HG02588 (cell line): ENCODE results near the gene SEC14L1.
"Not testable (repeated sequence)": the region's sequence is repeated elsewhere in the genome, so short reads cannot be mapped to it uniquely, and the experiment has no call there.

Experiments used
- ATAC-seq: cut with Tn5 transposase; IDR thresholded peaks from one replicate; pipeline ENCODE4 v1.9.1; 2021; ENCODE audit warnings: mild to moderate bottlenecking, moderate library complexity; ENCODE audit not compliant: unreplicated experiment

Gene SEC14L1

GRCh38 chr17:77140878-77141767, at the start of gene SEC14L1:
TSS of gene SEC14L1 (plus strand) at chr17:77140969. CDS start at chr17:77143597, 2,628 bp downstream.
- peak; percentile 0 for ATAC-seq

DNA sequence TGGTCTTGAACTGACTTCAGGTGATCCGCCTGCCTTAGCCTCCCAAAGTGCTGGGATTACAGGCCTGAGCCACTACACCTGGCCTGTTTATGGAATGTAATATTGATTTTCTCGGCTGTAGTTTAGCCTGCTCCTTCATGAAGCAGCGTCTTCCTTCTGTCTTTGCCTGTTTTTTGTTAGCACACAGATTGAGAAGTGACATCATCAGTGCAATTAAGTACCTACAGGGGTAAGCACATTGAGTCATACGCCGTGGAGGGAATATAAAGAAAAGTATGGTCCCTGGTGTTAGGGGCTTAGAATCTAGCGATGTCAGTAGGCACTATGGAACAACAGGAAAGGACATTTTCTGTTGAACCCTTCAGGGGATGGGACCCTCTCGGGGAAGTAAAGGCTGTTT, 48.7 kb upstream of the SEC14L1 start:
- no peak for ATAC-seq

GRCh38 chr17:77095461-77095860, 45.3 kb upstream of the SEC14L1 start:
- no peak for ATAC-seq

- ATAC-seq = no peak
Observed at GRCh38 chr17:77096570-77097214, 44.1 kb upstream of the SEC14L1 start.

DNA sequence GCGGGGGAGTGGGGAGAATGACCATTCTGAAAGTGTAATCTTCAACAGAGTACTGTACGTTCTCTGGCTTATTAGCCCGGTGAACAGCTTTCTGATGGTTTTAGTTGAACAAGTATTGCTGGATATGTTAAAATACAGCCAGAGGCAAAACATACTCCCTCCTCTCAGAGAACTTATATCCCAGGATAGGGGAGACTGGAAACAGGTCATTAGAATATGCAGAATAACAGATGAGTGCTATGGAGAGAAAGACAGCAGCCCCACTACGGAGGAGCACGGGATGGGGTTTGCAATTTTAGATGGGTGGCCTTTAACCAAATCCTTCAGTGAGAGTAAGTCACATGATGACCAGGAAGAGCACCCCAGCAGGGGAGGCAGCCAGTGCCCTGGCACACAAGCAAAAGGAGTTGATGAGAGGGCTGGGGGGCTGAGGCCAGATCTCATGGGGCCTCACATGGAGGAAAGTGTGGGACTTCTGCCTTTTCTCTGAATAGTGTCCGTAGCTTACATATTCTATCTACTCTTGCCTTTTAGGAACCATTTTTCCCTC, 43.1 kb upstream of the SEC14L1 start:
- no peak for ATAC-seq

DNA sequence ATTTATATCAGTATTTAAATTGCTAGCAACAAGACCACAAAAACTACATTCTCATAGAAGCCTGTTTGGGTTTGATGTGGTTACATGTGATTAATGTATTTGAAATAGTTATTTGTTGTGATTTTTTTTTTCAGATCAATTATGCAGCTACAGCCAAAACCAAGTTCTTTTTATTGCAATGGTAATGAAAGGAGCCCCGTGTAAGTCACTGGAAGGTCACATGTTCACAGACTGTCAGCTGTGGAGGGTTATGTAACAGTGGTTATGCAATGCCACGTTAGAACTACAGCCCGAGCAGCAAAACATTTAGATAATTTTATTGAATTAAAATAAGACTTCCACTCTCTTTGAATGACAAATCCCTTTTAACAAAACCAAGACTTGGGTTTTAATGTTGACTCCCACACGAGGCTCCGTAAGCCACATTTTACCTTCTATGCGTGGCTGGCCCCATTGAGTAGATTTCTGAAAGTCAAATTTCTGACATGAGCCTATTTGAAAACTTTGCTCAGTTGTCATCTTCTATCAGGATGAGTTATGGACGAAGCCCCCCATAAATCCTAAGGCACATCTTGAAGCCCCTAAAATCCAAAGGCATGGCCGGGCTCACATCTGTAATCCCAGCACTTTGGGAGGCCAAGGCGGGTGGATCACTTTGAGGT, 41.8 kb upstream of the SEC14L1 start:
- ATAC-seq = no peak

- ATAC-seq = no peak
Observed at GRCh38 chr17:77099997-77100396, 40.8 kb upstream of the SEC14L1 start.

DNA sequence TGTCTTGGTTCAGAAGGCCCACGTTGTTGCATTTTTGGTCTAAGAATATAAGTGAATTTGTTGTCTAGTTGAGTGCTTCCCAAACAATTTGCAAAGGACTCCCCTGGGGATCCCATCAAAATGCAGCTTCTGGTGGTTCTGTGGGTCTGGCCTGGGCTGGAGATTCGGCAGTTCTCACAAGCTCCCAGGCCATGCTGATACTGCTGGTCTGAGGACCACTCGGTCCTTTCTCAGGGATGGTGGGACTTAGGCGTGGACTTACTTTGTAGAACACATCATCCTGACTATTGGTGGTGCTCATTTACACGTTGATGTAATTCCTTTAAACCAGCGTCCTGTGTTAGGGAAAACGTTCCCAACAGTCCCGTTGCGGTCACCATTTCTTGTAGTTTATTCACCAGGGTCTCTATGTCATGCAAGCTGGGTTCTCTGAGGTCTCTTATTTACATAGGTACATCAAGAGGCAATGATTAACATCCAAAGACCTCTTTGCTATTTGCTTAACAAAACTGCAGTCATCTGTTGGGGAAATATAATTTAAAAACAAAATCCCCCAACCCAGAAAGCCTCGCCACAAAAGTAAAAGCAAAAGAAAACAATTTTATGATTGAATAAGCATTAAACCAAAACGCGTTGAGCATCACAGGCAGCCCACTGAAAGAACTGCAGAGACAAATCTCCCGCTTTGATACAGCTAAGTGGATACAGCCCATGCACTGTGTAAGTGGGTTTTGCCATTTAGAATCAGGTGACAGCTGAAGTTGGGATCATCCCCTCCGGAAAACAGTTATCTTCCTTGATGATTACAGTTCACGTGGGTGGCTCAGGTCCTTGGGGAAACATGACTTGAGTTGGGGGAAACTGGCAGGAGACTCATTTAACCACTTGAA, 39.0 kb upstream of the SEC14L1 start:
- ATAC-seq = no peak

- not testable (repeated sequence) for ATAC-seq
Observed at GRCh38 chr17:77102411-77103134, 38.2 kb upstream of the SEC14L1 start.

GRCh38 chr17:77105706-77106105, 35.1 kb upstream of the SEC14L1 start:
- no peak for ATAC-seq

DNA sequence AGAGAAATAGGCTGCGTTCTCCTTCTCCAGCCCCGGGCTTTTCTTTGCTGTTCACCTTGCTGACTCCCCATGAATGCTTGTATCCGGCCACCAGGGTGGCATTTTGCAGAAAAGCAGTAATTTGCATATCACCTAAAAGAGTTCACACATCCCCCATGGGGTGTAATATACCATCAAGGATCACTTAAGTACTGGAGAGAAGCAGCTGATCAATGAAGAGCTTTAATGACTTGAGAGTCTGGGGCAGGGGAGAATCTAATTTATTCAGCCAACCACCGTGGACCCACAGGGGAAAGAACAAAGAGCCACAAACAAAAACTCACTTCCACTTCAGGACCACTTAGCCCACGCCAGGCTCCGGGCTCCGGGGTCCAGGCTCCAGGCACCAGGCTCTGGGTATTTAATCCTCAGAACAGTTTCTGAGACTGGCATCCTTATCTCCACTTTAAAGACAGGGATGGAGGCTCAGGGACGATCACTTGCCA, 33.9 kb upstream of the SEC14L1 start:
- ATAC-seq = peak; percentile 26

GRCh38 chr17:77107506-77108433, 33.0 kb upstream of the SEC14L1 start:
- peak; percentile 62 for ATAC-seq

- no peak for ATAC-seq
Observed at GRCh38 chr17:77109159-77109759, 31.5 kb upstream of the SEC14L1 start.

- ATAC-seq = no peak
Observed at GRCh38 chr17:77109764-77110359, 30.9 kb upstream of the SEC14L1 start.

GRCh38 chr17:77111165-77111933, 29.4 kb upstream of the SEC14L1 start:
- ATAC-seq = not testable (repeated sequence)

GRCh38 chr17:77111934-77112296, 28.9 kb upstream of the SEC14L1 start:
- ATAC-seq = no peak

GRCh38 chr17:77115510-77115909, 25.3 kb upstream of the SEC14L1 start:
- no peak for ATAC-seq
